Neutrophil (primary cell): ENCODE results near the gene PRR7.

Experiments used
- H3K27ac ChIP-seq: fragments of 200-600 bp; sonication (generic); 2 replicates; pipeline ENCODE4 v1.5.1; 2016; ENCODE audit warnings: mild to moderate bottlenecking, moderate library complexity
- H3K27me3 ChIP-seq: fragments of 200-600 bp; sonication (generic); 2 replicates; pipeline ENCODE4 v1.6.0; 2016; ENCODE audit warnings: mild to moderate bottlenecking
- H3K36me3 ChIP-seq: fragments of 200-600 bp; sonication (generic); 2 replicates; pipeline ENCODE4 v1.5.1; 2017
- H3K4me1 ChIP-seq, 2 experiments: fragments of 200-600 bp in 1 of 2; sonication (generic) in 1 of 2; 1 replicate in 1 of 2; 2 replicates in 1 of 2; pipeline versions ENCODE4 v1.5.1 to v1.6.1; 2013 to 2016; ENCODE audit warnings: low read depth in 1 of 2, low read length in 1 of 2, mild to moderate bottlenecking in 1 of 2, moderate library complexity in 1 of 2; ENCODE audit not compliant: control insufficient read depth in 1 of 2, insufficient read depth in 1 of 2
- H3K4me3 ChIP-seq, 2 experiments: fragments of 200-600 bp in 1 of 2; sonication (generic) in 1 of 2; 1 replicate in 1 of 2; 2 replicates in 1 of 2; pipeline ENCODE4 v1.5.1; 2013 to 2016; ENCODE audit warnings: low read depth in 1 of 2, low read length in 1 of 2, mild to moderate bottlenecking in 1 of 2, moderate library complexity in 1 of 2
- H3K9me3 ChIP-seq: fragments of 200-600 bp; sonication (generic); 2 replicates; pipeline ENCODE4 v1.5.1; 2016
- TF ChIP-seq, protein P1 (sequence below): fragments of 200-600 bp; sonication (generic); IDR thresholded peaks from 2 replicates; pipeline ENCODE4 v1.5.1; 2016; ENCODE audit warnings: antibody characterized with exemption

Gene PRR7

DNA sequence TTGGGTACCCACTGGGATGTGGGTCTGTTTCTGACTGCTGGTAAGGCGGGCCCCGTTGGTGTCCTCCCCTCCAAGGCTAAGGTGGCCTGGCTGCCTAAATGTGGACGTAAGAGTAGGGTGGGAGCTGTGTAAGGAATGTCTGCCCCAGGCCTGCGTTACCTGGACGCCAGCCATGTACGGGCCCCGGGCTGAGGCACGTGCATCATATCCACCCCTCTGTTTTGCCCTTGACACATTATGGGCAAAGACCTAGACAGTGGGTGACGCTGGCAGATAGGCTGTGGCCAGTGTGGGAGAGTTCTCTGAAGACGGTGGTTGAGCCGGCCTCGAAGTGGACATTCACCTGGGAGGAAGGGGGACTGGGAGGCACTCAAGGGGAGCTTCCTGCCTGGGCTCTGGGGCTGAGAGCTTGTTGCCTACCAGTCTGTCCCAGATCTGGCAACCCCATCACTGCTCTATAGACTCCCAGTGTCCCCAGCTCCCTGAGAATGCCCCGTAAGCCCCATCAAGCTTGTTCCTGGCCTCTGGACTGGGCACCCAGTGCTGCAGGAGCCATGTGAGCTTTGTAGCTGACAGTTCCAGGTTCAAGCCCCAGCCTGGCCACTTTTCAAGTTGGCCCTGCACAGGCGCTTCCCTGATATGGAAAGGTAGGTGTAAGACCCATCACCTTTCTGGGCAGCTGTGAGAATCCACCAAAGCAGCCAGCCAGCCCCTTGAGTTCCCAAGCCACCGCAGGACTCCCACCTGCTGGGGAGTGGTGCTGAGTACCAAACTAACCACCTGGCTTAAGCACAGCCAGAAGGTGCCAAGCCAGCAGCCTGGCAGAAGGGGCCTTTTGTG lies 3.2 kb upstream of the PRR7 start:
- H3K4me1 ChIP-seq = peaks cover 66 to 76% of the 10 kb centered on the region in 2 experiments
- H3K27ac ChIP-seq = peak overlapping the region; percentile 98

DNA sequence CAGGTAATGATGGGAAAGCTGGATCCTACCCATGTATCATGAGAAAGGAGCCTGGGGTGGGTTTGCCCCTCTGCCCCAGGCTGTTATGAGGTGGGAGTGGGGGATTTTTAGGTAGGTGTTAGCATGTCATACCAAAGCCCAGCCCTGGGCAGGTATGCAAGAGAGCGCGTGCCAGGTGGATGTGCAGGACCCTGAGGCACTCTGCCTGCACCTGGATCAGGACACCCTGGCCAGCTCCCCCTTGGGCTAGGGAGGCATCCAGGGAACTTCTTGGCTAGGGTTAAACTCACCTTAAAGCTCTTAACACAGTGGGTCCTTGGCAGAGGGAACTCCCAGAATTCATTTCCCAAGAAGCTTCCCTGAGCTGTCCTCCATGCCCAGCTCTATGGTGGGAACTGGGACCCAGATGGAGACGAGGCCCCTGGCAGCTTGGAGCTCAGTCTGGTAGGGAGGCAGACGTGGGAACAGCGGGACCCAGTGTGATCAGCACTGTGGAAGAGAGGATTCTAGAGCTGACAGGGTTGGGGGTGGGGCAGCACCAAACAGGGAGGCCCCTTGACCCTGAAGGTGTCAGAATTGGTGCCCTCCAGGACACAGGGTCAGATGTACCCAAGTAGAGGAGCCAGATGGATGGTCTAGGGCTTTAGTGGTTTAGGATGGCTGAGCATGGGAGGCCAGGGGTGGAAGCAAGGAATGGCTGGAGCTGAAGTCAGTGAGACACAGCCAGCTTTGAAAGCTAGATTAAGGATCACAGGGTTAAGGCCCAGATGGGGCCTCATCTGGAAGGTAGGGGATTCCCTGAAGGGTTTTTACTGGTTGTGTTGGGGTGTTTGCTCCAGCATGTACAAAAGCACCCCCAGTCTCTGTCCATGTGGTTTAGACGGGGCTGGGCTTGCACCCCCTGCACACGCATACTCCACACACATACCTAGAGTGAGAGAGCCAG lies 2.2 kb upstream of the PRR7 start:
- no peaks in the 10 kb centered on the region for H3K9me3 ChIP-seq
- peaks cover 68 to 80% of the 10 kb centered on the region in 2 experiments for H3K4me1 ChIP-seq
- H3K36me3 ChIP-seq = peaks cover 56% of the 10 kb centered on the region
- peak overlapping the region; percentile 98 for H3K27ac ChIP-seq
- H3K27me3 ChIP-seq = peaks cover 9% of the 10 kb centered on the region
- H3K4me3 ChIP-seq = no peak overlapping the region
- TF ChIP-seq, protein P1, sequence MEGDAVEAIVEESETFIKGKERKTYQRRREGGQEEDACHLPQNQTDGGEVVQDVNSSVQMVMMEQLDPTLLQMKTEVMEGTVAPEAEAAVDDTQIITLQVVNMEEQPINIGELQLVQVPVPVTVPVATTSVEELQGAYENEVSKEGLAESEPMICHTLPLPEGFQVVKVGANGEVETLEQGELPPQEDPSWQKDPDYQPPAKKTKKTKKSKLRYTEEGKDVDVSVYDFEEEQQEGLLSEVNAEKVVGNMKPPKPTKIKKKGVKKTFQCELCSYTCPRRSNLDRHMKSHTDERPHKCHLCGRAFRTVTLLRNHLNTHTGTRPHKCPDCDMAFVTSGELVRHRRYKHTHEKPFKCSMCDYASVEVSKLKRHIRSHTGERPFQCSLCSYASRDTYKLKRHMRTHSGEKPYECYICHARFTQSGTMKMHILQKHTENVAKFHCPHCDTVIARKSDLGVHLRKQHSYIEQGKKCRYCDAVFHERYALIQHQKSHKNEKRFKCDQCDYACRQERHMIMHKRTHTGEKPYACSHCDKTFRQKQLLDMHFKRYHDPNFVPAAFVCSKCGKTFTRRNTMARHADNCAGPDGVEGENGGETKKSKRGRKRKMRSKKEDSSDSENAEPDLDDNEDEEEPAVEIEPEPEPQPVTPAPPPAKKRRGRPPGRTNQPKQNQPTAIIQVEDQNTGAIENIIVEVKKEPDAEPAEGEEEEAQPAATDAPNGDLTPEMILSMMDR = no peak

More for the DNA sequence above, 3.2 kb upstream of the PRR7 start:
- Histone ChIP-seq H3K27me3 (no peaks in the 10 kb centered on the region), H3K4me3 (no peak overlapping the region), H3K36me3 (peaks cover 66% of the 10 kb centered on the region), H3K9me3 (no peaks in the 10 kb centered on the region)
- TF ChIP-seq, protein P1 = no peak

DNA sequence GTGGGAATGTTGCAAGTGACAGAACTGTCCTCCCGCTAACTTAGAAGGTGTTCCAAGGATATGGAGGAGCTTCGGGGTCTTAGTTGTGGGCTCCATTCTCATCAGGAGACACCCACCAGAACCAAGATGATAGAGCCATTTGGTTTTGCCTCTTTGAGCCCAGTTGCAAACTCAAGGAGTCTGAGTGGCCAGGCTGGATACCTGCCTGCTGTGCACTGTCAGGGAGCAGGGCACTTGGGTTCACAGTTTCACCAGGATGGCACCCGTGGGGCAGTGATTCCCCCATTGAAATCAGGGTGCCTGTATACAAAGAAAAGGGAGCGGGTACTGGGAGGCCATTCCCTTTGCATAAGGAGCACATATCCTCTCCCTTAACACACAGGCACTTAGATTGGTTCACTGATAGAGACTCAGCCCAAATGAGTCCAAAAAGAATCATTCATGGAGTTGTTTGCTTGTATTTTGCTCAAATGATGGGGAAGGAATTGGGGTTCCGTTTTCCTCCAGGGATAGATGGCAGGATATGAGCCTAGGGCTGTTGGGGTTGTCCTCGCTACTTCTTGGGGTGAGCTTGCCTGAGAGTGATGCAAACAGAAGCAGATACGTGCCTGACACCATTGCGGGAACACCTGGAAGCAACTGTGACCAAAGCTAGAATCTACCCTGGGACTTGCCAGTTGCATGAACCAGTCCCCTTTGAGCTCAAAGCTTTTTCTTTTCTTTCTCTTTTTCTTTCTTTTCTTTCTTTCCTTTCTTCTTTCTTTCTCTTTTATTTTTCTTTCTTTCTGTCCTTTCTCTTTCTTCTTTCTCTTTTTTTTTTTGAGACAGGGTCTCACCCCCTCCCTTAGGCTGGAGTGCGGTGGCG lies 1.3 kb upstream of the PRR7 start:
- Histone ChIP-seq H3K4me1 (peaks cover 60 to 75% of the 10 kb centered on the region in 2 experiments), H3K27ac (peak overlapping the region; percentile 98), H3K4me3 (peak overlapping the region in 1 of 2 experiments; percentile 68), H3K9me3 (no peaks in the 10 kb centered on the region), H3K27me3 (peaks cover 18% of the 10 kb centered on the region), H3K36me3 (peaks cover 47% of the 10 kb centered on the region)
- TF ChIP-seq, protein P1 = no peak

DNA sequence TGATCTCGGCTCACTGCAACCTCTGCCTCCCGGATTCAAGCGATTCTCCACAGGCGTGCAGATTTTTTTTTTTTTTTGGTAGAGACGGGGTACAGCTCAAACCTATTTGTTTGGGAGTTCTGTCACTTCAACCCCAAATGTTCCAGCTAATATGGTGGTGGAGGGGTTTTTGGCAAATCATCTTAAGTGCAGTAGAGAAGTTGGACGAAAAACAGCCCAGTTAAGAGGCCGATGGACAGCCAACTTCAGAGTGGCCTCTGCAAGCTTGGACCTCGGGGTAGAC lies 756 bp upstream of the PRR7 start:
- TF ChIP-seq, protein P1 = no peak
- Histone ChIP-seq H3K36me3 (peaks cover 41% of the 10 kb centered on the region), H3K4me1 (peaks cover 60 to 70% of the 10 kb centered on the region in 2 experiments), H3K9me3 (no peaks in the 10 kb centered on the region), H3K27me3 (peaks cover 24% of the 10 kb centered on the region), H3K4me3 (peak overlapping the region; percentile 55 to 68), H3K27ac (peak overlapping the region; percentile 98)

DNA sequence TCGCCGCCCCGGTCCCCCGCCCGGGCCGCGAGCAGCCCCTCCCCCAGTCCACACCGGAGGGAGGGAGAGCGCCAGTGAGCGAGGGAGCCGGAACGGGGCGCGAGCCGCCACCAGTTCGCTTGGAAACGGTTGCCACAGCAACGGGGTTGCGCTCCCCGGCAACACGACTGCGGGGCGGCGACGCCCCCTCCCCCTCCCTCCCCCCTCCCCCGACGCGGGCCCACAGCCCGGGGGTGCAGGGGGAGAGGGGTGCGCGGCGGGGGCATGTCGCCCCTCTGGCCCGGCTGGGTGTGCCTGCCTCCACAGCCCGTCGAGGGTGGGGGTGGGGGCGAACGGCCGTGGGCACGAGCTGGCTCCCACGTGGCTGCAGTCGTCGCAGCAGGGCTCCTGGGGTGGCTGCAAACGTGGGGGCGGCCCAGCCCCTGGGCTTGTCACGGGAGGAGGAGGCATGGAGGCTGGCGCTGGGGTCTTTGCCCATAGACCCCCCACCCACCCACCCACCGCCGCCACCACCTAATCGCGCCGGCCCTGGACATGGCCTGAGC lies 524 bp downstream of the PRR7 start:
- Histone ChIP-seq H3K27ac (peak overlapping the region; percentile 98), H3K4me1 (peaks cover 59 to 69% of the 10 kb centered on the region in 2 experiments), H3K9me3 (no peaks in the 10 kb centered on the region), H3K4me3 (peak overlapping the region; percentile 55 to 68), H3K36me3 (peaks cover 29% of the 10 kb centered on the region), H3K27me3 (peaks cover 27% of the 10 kb centered on the region)
- TF ChIP-seq, protein P1 = no peak
